Adrenal gland (tissue), 12 donors: ENCODE data around the gene TBC1D1. TPM values are rescaled to one million over a fixed set of nuclear protein-coding genes. Genes with fewer than 3 reads are reported as not detected.

Source experiments
- DNase-seq, 7 donors: peaks; one replicate each; pipeline ENCODE4 v3.0.0-alpha.2; 2019 to 2020
- H3K27ac ChIP-seq, 5 donors: fragments of 200-600 bp; sonication (generic) in 4 of 5; 1 replicate in 3 of 5; 2 replicates in 2 of 5; pipeline versions ENCODE4 v1.5.1 to v1.8.0; 2016 to 2020; ENCODE audit warnings: mild to moderate bottlenecking in 1 of 5
- H3K27me3 ChIP-seq: fragments of 200-600 bp; 2 replicates; pipeline ENCODE4 v1.8.0; 2021
- H3K36me3 ChIP-seq, 2 donors: fragments of 200-600 bp; replicated peaks in 1 of 2; 1 replicate in 1 of 2; 2 replicates in 1 of 2; pipeline versions ENCODE4 v1.5.1 to v1.8.0; 2018 to 2022
- H3K4me1 ChIP-seq, 2 donors: fragments of 200-600 bp; replicated peaks in 1 of 2; 1 replicate in 1 of 2; 2 replicates in 1 of 2; pipeline versions ENCODE4 v1.5.1 to v1.8.0; 2018 to 2021
- H3K4me3 ChIP-seq, 4 donors: fragments of 200-600 bp; sonication (generic) in 3 of 4; one replicate each; pipeline ENCODE4 v1.5.1; 2016 to 2018
- H3K9me3 ChIP-seq, 3 donors: fragments of 200-600 bp; sonication (generic) in 1 of 3; replicated peaks in 1 of 3; 1 replicate in 2 of 3; 2 replicates in 1 of 3; pipeline versions ENCODE4 v1.5.1 to v1.8.0; 2016 to 2021
- CTCF ChIP-seq, 6 experiments: fragments of 450-650 bp in 4 of 6; fragments of 200-600 bp in 2 of 6; sonication (generic) in 1 of 6; IDR thresholded peaks; 1 replicate in 5 of 6; 2 replicates in 1 of 6; pipeline versions ENCODE4 v1.5.1 to v1.8.0; 2016 to 2021; ENCODE audit warnings: antibody characterized with exemption in 6 of 6, mild to moderate bottlenecking in 2 of 6, moderate library complexity in 1 of 6
- POLR2A ChIP-seq, 2 donors: fragments of 450-650 bp; IDR thresholded peaks; one replicate each; pipeline ENCODE4 v1.6.1; 2017; ENCODE audit warnings: antibody characterized with exemption in 2 of 2, mild to moderate bottlenecking in 2 of 2, moderate library complexity in 1 of 2
- WGBS, 4 donors: extraction: QIAGEN DNeasy Blood & Tissue Kit in 2 of 4; methylation state at CpG; one replicate each; pipeline versions ENCODE4 v1.1.5 to v1.1.7; 2013 to 2017; 5-methylcytosine and 5-hydroxymethylcytosine counted together
- intact Hi-C, 2 donors: fragments of 100-400 bp; cut with DNase I; formaldehyde crosslinking; loops; one replicate each; pipeline versions ENCODE4 v1.14.1 to v1.15.0; 2022 to 2023
- polyA plus RNA-seq, 3 donors: library from polyadenylated mRNA; stranded (reverse); fragments of 200-250 nt in 2 of 3; fragments of 350-450 nt in 1 of 3; fragmentation: Illumina TruSeq in 1 of 3; extraction: RNeasy Lipid Tissue Mini Kit (QIAGEN cat#74804) in 1 of 3; gene quantifications; one replicate each; pipeline ENCODE4 v1.2.3, GENCODE V29; 2013 to 2014
- total RNA-seq, 9 donors: library from RNA; depleted of rRNA in 4 of 9; stranded (reverse); fragments of >200 nt in 4 of 9; fragments of 120-200 nt in 1 of 9; fragmentation: NEBNext Ultra II Directional in 1 of 9; extraction: Animal tissue kit (Norgen Biotek cat#: 25700) in 1 of 9; gene quantifications; one replicate each; pipeline versions ENCODE4 v1.1.0 to v1.2.4, GENCODE V29; 2013 to 2023
- donor health status: healthy with polysubstance abuse.
- donor health status: Bipolar disorder and iron deficiency.
- donor health status: DM: yes; HTN: yes; CAD: no.
- donor health status: DM: no; HTN: no; CAD: no.
- donor health status: DM: no; HTN: no; CAD: no.
- donor health status: DM: yes; HTN: yes; CAD: no.

Gene TBC1D1
- total and polyA plus RNA-seq, 12 donors: 16.3 to 77.3 (median 25.7) TPM

DNA sequence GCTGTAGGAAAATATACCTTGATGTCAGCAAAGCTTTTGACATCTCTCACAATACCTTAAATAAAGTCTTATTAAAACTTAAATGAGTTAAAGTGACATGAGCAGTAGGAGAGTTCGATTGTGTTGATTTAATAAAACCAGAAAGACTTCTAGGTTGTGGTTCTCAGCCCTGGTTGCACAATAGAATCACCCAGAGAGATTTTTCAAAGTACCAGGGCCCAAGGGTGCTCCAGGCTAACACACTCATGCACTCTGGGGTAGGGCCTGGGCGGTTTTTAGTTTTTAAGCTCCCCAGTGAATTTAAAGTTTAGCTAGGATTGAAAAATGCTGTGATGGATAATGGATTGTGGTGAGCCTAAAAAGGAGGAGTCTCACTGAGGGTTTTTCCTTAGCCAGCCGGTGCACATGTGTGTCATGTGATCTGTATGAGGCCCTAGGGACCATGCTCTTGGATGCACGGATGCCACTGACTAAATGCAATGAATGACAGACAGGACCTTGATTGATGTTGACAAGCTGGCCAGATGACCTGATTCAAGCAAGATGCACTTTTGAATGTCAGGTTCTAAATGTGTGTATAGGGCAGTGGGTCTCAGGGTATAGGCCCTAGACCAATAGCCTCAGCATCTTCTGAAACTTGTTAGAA, 254.3 kb downstream of the TBC1D1 start:
- TF ChIP-seq CTCF (IDR thresholded peaks at IDR 0.05) (no peak), POLR2A (IDR thresholded peaks at IDR 0.05) (no peak)
- no peak overlapping the region for H3K4me3 ChIP-seq
- no peaks in the 10 kb centered on the region for H3K4me1 ChIP-seq
- no peaks in the 10 kb centered on the region for H3K36me3 ChIP-seq
- DNase-seq: no peak
- 72 to 85% (median 80%) methylated on average over 4 of the region's 4 CpGs for WGBS, 4 donors
- H3K27me3 ChIP-seq: no peaks in the 10 kb centered on the region
- intact Hi-C loops: no loop called here
- H3K9me3 ChIP-seq: no peaks in the 10 kb centered on the region
- H3K27ac ChIP-seq: no peak overlapping the region

GRCh38 chr4:38145741-38146140, 254.9 kb downstream of the TBC1D1 start:
- TF ChIP-seq POLR2A (IDR thresholded peaks at IDR 0.05) (no peak), CTCF (IDR thresholded peaks at IDR 0.05) (no peak)
- Histone ChIP-seq H3K27me3 (no peaks in the 10 kb centered on the region), H3K4me3 (no peak overlapping the region), H3K27ac (no peak overlapping the region), H3K36me3 (no peaks in the 10 kb centered on the region), H3K4me1 (no peaks in the 10 kb centered on the region), H3K9me3 (no peaks in the 10 kb centered on the region)
- 54 to 67% (median 62%) methylated on average over 4 of the region's 4 CpGs for WGBS, 4 donors
- intact Hi-C loops: no loop called here
- no peak for DNase-seq

DNA sequence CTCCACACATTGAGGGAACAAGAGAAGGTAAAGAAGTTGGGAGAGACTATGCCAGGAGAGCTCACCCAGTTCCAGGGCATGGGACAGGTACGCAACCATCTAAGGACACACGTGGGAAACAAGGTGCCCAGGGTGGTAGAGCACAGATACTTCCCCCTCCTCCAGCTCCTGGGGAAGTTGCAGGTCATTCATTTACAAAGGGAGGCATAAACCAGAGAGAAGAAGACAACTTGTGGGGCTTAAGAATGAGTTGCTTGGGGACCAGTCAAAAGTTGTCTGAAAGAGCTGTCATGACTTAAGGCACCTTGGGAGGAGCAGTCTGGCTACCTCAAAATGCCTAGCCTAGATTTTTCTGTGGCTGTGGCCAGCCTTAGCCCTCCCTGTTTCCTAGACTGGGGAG, 255.5 kb downstream of the TBC1D1 start:
- Histone ChIP-seq H3K27ac (no peak overlapping the region), H3K36me3 (no peaks in the 10 kb centered on the region), H3K27me3 (no peaks in the 10 kb centered on the region), H3K4me3 (no peak overlapping the region), H3K9me3 (no peaks in the 10 kb centered on the region), H3K4me1 (no peaks in the 10 kb centered on the region)
- no peak for DNase-seq
- intact Hi-C loops: no loop called here
- TF ChIP-seq POLR2A (IDR thresholded peaks at IDR 0.05) (no peak), CTCF (IDR thresholded peaks at IDR 0.05) (no peak)
- 78 to 89% (median 81%) methylated on average over 2 of the region's 2 CpGs for WGBS, 4 donors

- H3K4me3 ChIP-seq: no peak overlapping the region
- intact Hi-C loops: no loop called here
- no peak for DNase-seq
- no peak overlapping the region for H3K27ac ChIP-seq
- H3K36me3 ChIP-seq: no peaks in the 10 kb centered on the region
- TF ChIP-seq POLR2A (IDR thresholded peaks at IDR 0.05) (no peak), CTCF (IDR thresholded peaks at IDR 0.05) (no peak)
- H3K9me3 ChIP-seq: no peaks in the 10 kb centered on the region
- no peaks in the 10 kb centered on the region for H3K27me3 ChIP-seq
- no peaks in the 10 kb centered on the region for H3K4me1 ChIP-seq
Measured at GRCh38 chr4:38149472-38149996, 258.6 kb downstream of the TBC1D1 start.
